NCI-H2227 (cell line): Measurements from ENCODE around the gene RNF217.
"Not testable (repeated sequence)": the region's sequence is repeated elsewhere in the genome, so short reads cannot be mapped to it uniquely, and the experiment has no call there.

Experiments
- DNase-seq: peaks from one replicate; lab custom pipeline; 2025; ENCODE audit not compliant: unreplicated experiment; lab: John Stamatoyannopoulos, UW

The RNF217 gene

DNA sequence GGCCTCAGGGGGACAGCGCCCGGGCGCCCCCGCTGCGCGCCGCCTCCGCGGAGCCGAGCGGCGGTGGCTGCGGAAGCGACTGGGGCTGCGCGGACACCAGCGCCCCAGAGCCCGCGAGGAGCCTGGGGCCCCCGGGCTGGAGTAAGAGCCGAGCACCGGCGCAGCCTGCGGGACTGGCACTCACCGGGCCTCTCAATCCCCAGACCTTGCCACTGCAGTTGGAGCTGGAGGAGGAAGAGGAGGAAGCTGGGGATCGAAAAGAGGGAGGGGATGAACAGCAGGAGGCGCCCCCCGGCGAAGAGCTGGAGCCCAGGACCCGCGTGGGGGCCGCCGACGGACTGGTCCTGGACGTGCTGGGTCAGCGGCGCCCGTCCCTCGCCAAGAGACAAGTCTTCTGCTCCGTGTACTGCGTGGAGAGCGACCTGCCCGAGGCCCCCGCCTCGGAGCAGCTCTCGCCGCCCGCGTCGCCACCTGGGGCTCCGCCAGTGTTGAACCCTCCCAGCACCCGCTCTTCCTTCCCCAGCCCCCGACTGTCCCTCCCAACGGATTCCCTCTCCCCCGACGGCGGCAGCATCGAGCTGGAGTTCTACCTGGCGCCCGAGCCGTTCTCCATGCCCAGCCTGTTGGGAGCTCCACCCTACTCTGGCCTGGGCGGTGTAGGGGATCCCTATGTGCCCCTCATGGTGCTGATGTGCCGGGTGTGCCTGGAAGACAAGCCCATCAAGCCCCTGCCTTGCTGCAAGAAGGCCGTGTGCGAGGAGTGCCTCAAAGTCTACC lies 590 bp downstream of the RNF217 start:
- DNase-seq = peak; percentile 12

DNA sequence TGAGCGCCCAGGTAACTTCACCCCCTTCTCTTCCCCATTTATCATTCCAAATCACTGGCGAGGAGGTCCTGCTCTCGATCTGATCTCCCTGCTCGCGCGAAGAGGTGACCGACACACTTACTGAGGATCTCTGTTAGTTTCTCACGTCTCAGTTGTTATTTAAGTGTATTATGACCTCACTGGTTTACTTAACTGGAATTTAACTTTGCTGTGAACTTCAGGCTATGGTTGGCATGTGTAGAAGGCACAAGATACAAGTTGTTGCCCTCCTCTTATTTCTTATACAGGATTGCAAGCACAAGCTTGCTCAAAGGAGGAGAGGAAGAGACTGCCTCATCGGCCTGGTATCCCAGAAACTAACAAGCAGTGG lies 1.2 kb downstream of the RNF217 start:
- no peak for DNase-seq

GRCh38 chr6:124963831-124964763 lies 1.9 kb downstream of the RNF217 start:
- DNase-seq = no peak

- no peak for DNase-seq
Observed at GRCh38 chr6:124964764-124965105, 2.5 kb downstream of the RNF217 start.

DNA sequence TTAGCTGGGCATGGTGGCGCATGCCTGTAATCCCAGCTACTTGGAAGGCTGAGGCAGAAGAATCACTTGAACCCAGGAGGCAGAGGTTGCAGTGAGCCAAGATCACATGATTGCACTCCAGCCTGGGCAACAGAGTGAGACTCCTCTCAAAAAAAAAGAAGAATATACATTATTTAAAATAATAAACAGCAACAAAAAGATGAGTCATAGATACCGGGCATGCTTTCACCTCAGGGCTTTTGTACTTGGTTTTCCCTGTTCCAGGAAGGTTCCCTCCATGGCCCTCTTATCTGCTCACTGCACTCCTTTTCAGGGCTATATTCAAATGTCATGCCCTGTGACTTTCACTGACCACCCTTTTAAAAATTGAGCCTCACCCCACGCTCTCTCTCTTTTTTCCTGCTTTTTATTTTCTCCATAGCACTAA lies 3.2 kb downstream of the RNF217 start:
- DNase-seq = not testable (repeated sequence)

DNA sequence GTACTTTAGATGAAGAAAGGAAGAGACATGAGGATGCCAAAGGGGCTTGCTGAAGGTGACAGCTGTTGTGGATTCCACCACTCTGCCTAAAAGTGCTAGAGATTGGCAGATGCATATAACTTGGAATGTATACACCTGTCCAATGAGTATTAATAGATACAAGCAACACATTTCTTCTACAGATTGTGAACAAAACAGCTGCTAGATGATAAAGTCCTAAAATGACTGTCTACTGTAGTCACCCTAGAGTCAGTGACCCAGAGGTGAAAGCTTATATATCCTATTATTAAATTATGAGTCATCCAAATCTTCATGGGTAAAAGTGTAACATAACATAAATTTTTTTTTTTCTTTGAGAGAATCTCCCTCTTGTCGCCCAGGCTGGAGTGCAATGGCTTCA lies 5.2 kb downstream of the RNF217 start:
- DNase-seq = no peak

DNA sequence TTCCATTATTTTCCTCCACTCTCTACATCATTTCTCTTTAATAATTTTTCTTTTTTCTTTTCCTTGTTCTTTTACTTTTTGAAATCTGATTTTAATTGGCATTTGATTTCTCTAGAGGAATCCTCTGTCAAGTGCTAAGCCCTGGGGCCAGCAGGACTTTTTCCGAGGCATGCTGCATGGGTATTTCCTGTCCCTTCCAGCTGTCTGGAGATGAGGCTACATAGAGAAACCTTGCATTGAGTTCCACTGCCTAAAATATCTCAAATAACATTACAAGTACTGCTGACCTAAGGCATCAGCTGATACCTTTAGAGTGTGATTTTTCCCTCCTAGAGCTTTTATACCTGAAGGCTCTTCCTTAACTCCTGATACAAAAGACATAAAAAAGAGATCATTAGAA lies 6.2 kb downstream of the RNF217 start:
- DNase-seq = no peak

- no peak for DNase-seq
Observed at GRCh38 chr6:124970243-124970642, 8.0 kb downstream of the RNF217 start.

DNA sequence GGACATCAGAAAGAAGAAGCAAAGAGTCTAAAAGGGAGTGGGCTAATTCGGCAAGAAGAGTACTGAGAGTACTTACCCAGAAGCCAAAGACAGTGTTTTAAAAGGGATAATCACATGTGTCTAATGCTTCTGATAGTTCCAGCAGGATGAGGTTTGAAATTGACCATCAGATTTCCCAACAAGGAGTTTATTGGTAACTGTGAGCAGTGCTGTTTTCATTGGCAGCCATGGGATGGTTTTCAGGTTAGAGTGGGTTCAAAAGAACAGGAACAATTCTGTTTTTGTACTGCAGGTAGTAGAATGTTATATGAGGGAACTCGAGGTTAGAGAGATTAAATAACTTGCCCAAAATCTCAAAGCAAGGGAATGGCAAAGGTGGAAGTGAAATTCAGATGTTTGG lies 8.5 kb downstream of the RNF217 start:
- no peak for DNase-seq

- no peak for DNase-seq
Observed at GRCh38 chr6:124973780-124974179, 11.5 kb downstream of the RNF217 start.

GRCh38 chr6:124974771-124975377 lies 12.6 kb downstream of the RNF217 start:
- DNase-seq = peak; percentile 3

DNA sequence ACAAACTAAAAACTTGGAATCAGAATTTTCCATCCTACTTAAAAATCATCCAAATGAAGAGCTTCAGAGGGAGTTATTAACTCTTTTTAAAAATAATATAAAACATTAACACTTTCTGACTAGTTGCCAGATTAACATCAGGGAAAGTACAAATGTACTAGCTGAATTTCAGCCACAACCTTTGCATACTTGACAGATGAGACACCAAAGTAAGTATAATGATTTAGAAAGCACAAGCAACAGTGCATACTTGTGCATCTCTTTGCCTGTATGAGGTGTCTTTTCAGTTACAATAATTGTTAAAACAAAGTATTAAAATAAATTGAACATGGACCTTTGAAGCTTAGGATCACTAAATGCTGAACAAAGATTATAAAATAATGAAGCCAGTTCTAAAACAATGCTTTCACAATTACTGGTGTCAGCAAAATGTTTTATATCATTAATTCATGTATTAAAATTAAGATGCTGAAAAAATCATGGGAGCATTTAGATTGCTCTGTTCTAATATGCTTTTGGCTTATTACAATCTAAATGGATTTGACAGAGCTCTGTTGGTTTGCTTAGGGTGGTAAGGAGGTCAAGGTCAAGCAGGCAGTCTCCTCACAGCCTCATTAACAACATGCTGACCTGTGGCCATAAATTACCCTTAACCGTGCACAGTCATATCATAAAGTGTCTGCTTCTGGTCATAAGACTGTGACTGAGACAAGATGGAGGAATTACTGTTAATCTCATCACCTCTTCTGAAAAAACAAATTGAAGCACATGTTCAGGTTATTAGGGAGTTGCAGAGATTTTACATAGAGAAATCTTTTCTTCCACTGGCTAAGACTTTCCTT lies 15.1 kb downstream of the RNF217 start:
- no peak for DNase-seq

DNA sequence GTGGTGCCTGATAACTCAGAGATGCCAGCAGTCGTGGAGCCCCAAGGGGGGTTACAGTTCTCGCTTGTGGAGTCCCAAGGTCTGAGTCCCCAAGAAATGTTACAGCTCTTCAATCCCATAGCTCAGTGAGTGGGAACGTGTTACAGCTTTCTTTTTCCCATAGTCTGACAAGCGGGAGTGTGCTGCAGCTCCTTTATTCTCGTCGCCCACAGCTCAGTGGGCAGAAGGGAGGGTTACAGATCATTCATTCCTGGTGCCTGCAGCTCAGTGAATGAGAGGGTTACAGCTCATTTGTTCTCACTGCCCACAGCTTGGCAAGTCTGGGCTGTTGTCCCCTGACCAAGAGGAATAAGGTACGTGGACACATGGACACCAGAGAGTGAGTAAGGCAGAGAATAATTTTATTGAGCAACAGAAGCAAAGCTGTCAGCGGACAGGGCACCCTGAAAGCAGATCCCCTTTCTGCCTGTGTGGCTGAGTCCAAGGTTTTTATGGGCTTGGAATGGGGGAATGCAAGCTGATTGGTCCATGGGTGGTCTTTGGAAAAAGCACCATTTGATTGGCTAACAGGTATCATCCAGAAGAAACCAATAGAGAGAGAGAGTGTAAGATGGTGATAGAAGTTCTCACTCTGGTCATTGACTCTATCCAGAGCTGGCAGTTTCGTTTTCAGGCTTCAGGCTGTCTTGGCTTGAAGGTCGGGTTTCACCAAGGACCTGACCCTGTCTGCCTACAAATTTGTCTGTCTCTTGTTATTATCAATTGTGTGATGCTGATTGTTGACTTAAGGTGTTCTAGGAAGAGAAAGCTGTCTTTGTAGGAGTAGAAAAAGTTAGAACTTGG lies 16.4 kb downstream of the RNF217 start:
- no peak for DNase-seq

GRCh38 chr6:124979294-124979678 lies 17.0 kb downstream of the RNF217 start:
- no peak for DNase-seq

DNA sequence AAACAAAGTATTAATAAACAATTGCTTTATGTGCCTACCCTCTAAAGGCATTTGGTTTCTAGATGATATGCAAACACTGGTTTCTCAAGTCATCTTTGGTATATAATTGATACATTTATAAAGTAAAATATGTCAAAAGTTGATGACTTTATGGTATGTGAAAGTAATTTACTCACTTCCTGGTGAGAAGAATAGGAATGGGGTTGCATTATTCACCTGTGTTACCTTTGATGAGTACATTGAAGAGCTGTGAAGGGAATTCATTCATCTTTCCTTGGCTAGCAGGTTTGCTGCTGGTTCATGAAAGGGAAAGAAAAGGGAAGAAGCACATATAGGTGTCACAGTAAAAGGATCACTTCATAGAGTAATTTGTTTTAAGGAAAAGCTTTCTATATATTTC lies 20.4 kb downstream of the RNF217 start:
- no peak for DNase-seq

- no peak for DNase-seq
Observed at GRCh38 chr6:124983383-124984083, 21.3 kb downstream of the RNF217 start.

GRCh38 chr6:124984668-124985338 lies 22.6 kb downstream of the RNF217 start:
- DNase-seq = no peak

DNA sequence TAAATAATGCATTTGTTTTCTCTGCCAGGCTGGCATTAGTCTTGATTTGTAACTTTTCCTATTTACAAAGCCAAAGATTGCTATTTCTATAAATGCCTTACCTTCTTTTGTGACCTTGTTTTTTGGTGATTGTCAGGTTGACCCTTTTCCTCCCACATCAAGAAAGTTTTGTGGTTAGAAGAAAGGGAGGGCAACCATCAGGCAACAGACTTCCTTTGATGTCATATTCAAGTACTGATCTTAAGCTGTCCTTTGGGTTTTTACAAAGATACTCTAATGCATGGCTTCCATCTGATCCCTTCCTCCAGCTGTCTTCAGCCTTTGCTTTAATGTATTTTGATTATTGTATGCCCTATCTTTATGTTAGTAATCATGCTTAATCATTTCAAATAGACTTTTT lies 23.9 kb downstream of the RNF217 start:
- DNase-seq = no peak

- no peak for DNase-seq
Observed at GRCh38 chr6:124987291-124987690, 25.1 kb downstream of the RNF217 start.
